T-cell (primary cell): Measurements from ENCODE around the gene ATP5F1D. TPM values are rescaled to one million over a fixed set of nuclear protein-coding genes. Genes with fewer than 3 reads are reported as not detected.
A peak's percentile ranks its signal among the peaks of the same experiment; 100 is the strongest.

Source experiments
- ATAC-seq, 4 experiments: fragments of 200-7000 bp in 3 of 4; fragments of 150-1000 bp in 1 of 4; cut with Tn5 transposase; replicated peaks in 1 of 4; 1 replicate in 3 of 4; 2 replicates in 1 of 4; pipeline ENCODE4 v1.10.0; 2021; ENCODE audit warnings: moderate library complexity in 3 of 4, mild to moderate bottlenecking in 2 of 4, moderate number of reproducible peaks in 1 of 4
- CTCF ChIA-PET, 2 donors: fragments of 300-600 bp; sonication (Branson Sonifier 250); formaldehyde crosslinking; loops; one replicate each; lab custom pipeline; 2022; ENCODE audit warnings: antibody characterized with exemption in 2 of 2; lab: Charles Lee
- POLR2A ChIA-PET, 2 donors: fragments of 300-600 bp; sonication (Branson Sonifier 250); formaldehyde crosslinking; loops; one replicate each; lab custom pipeline; 2022; ENCODE audit warnings: antibody characterized with exemption in 2 of 2; lab: Charles Lee
- DNase-seq, 35 experiments: peaks; one replicate each; pipeline versions ENCODE4 v3.0.0 to v3.0.0-alpha.2; 2013 to 2023
- H3K27ac ChIP-seq: one replicate; pipeline ENCODE4 v1.5.1; 2013; ENCODE audit warnings: low read length
- H3K27me3 ChIP-seq, 2 experiments: replicated peaks in 1 of 2; 1 replicate in 1 of 2; 2 replicates in 1 of 2; pipeline versions ENCODE4 v1.6.1 to v1.7.0; 2013; ENCODE audit warnings: low read length in 1 of 2, mixed read lengths in 1 of 2; ENCODE audit not compliant: control insufficient read depth in 2 of 2, insufficient read depth in 2 of 2; ENCODE audit errors: extremely low read depth in 1 of 2
- H3K36me3 ChIP-seq, 2 donors: 1 replicate in 1 of 2; 2 replicates in 1 of 2; pipeline versions ENCODE4 v1.6.1 to v1.7.0; 2013; ENCODE audit warnings: low read length in 1 of 2; ENCODE audit not compliant: control insufficient read depth in 2 of 2, insufficient read depth in 1 of 2; ENCODE audit errors: extremely low read depth in 1 of 2
- H3K4me1 ChIP-seq, 2 experiments: 1 replicate in 1 of 2; 2 replicates in 1 of 2; pipeline versions ENCODE4 v1.6.1 to v1.7.0; 2013; ENCODE audit warnings: low read length in 2 of 2, mixed read lengths in 1 of 2; ENCODE audit not compliant: insufficient read depth in 2 of 2, control insufficient read depth in 1 of 2; ENCODE audit errors: extremely low read depth in 1 of 2
- H3K4me3 ChIP-seq, 2 donors: 1 replicate in 1 of 2; 2 replicates in 1 of 2; pipeline versions ENCODE4 v1.5.1 to v1.7.0; 2013; ENCODE audit warnings: mild to moderate bottlenecking in 2 of 2, low read length in 1 of 2, moderate library complexity in 1 of 2; ENCODE audit not compliant: control insufficient read depth in 1 of 2; ENCODE audit errors: extremely low read depth in 1 of 2
- H3K9me3 ChIP-seq: 2 replicates; pipeline ENCODE4 v1.7.0; 2013
- H3K27ac Mint-ChIP-seq, 2 donors: one replicate each; pipeline ENCODE4 v1.8.0; 2020 to 2021; ENCODE audit warnings: mild to moderate bottlenecking in 2 of 2, mixed read lengths in 2 of 2
- H3K27me3 Mint-ChIP-seq, 2 donors: one replicate each; pipeline ENCODE4 v1.8.0; 2021 to 2022; ENCODE audit warnings: mixed read lengths in 2 of 2
- H3K36me3 Mint-ChIP-seq: one replicate; pipeline ENCODE4 v1.8.0; 2021; ENCODE audit warnings: mixed read lengths
- H3K4me1 Mint-ChIP-seq, 3 donors: one replicate each; pipeline ENCODE4 v1.8.0; 2020 to 2022; ENCODE audit warnings: mixed read lengths in 3 of 3, mild to moderate bottlenecking in 1 of 3
- H3K4me3 Mint-ChIP-seq, 3 donors: one replicate each; pipeline ENCODE4 v1.8.0; 2020 to 2022; ENCODE audit warnings: mild to moderate bottlenecking in 3 of 3, mixed read lengths in 3 of 3, moderate library complexity in 3 of 3
- H3K9me3 Mint-ChIP-seq, 3 donors: one replicate each; pipeline ENCODE4 v1.8.0; 2020 to 2022; ENCODE audit warnings: mixed read lengths in 3 of 3
- WGBS: methylation state at CpG from one replicate; pipeline ENCODE4 v1.1.5; 2013; ENCODE audit warnings: missing lambda C conversion rate; ENCODE audit not compliant: insufficient coverage; 5-methylcytosine and 5-hydroxymethylcytosine counted together
- total RNA-seq, 35 experiments: library from RNA in 6 of 35; stranded (reverse) in 6 of 35; fragments of 120-200 nt in 1 of 35; gene quantifications; one replicate each; pipeline versions ENCODE4 v1.2.1 to v1.2.4 and lab custom pipeline; 2013 to 2026

ATP5F1D gene
- total RNA-seq, 5 donors from 2014 or later (not counting 1 experiment from before 2014, with no cell fraction given), result 117 to 233 (median 155) TPM

- Histone ChIP-seq H3K4me3 (peak overlapping the region; percentile 64 to 90), H3K9me3 (no peaks in the 10 kb centered on the region), H3K4me1 (peaks cover 16 to 71% of the 10 kb centered on the region in 2 experiments), H3K36me3 (peaks cover 13 to 44% of the 10 kb centered on the region in 2 donors), H3K27ac (peak overlapping the region; percentile 92), H3K27me3 (no peaks in the 10 kb centered on the region)
- peak overlapping the region; percentile 86 to 91 (median 89) for H3K4me3 Mint-ChIP-seq
- 0% methylated on average over 13 of the region's 30 CpGs for WGBS
- POLR2A ChIA-PET, result interaction anchor here (0.9 to 1.6 kb wide), 4 partner anchors 8 to 17 kb away, joined by 4 to 28 read pairs (median 5); partner anchors contain the start of gene CIRBP (in 2 of the 2)
- CTCF ChIA-PET, result interaction anchor here in 1 of 2 donors (0.7 to 1.4 kb wide), 2 partner anchors 8 to 222 kb away, joined by 3 to 11 read pairs; no protein-coding TSS in a partner anchor
- no peaks in the 10 kb centered on the region for H3K27me3 Mint-ChIP-seq
- peaks cover 19 to 27% (median 20%) of the 10 kb centered on the region in 3 donors for H3K4me1 Mint-ChIP-seq
- H3K36me3 Mint-ChIP-seq, result peaks cover 12% of the 10 kb centered on the region
- H3K27ac Mint-ChIP-seq, result peak overlapping the region; percentile 87 to 94
- H3K9me3 Mint-ChIP-seq, result no peaks in the 10 kb centered on the region
- DNase-seq (peak in 30 of 35 experiments; percentile 49 to 81 (median 62)), ATAC-seq (peak in 1 of 4 experiments; percentile 5)
Observed at GRCh38 chr19:1252221-1252820, 10.8 kb downstream of the ATP5F1D start.

GRCh38 chr19:1252821-1253513, 11.4 kb downstream of the ATP5F1D start:
- CTCF ChIA-PET, result interaction anchor here (0.5 to 1.4 kb wide), 6 partner anchors 9 to 255 kb away, joined by 3 to 11 read pairs (median 4); partner anchors contain the start of gene CIRBP (in 1 of the 2)
- peaks cover 16 to 71% of the 10 kb centered on the region in 2 experiments for H3K4me1 ChIP-seq

DNA sequence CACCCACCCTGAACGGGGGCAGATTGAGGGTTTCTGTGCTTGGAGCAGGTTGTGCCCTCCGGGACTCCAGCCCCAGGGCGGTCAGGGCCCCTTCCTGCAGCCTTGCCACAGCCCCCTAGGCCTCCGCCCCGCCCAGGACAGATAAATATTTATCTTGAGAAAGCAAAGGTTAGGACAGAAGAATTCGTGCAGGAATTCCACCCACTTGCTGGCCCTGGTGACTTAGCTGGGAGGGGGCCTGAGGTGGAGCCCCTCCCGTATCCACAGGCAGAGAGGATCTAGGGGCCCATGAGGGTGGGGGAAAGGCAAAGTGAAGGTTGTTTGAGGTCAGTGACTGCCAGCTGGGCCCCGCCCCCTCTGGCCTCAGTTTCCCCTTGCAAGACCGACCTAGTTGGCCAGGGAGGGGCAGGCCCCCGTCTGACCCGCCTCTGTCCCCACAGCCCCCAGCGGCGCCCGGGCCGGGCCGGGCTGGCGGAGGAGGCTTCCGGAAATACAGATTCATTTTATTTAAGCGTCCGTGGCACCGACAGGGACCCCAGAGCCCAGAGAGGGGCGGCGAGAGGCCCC, 12.0 kb downstream of the ATP5F1D start:
- no peaks in the 10 kb centered on the region for H3K9me3 ChIP-seq
- POLR2A ChIA-PET, result interaction anchor here (0.9 to 1.6 kb wide), 3 partner anchors 10 to 16 kb away, joined by 4 to 28 read pairs (median 4); partner anchors contain the start of gene CIRBP (in 2 of the 2)
- WGBS, result 75% methylated on average over 18 of the region's 23 CpGs
- H3K4me3 ChIP-seq, result peak overlapping the region; percentile 62 to 90
- peak overlapping the region; percentile 92 for H3K27ac ChIP-seq
- H3K27me3 ChIP-seq, result no peaks in the 10 kb centered on the region
- ATAC-seq (no peak), DNase-seq (no peak)
- no peaks in the 10 kb centered on the region for H3K9me3 Mint-ChIP-seq
- H3K36me3 Mint-ChIP-seq, result peaks cover 16% of the 10 kb centered on the region
- peak overlapping the region; percentile 80 to 82 for H3K27ac Mint-ChIP-seq
- CTCF ChIA-PET, result interaction anchor here (0.5 to 1.4 kb wide), 5 partner anchors 9 to 256 kb away, joined by 3 to 11 read pairs (median 4); partner anchors contain the start of gene CIRBP (in 1 of the 2)
- H3K4me3 Mint-ChIP-seq, result peak overlapping the region; percentile 49 to 91 (median 53)
- peaks cover 20 to 71% of the 10 kb centered on the region in 2 experiments for H3K4me1 ChIP-seq
- peaks cover 29 to 39% (median 30%) of the 10 kb centered on the region in 3 donors for H3K4me1 Mint-ChIP-seq
- no peaks in the 10 kb centered on the region for H3K27me3 Mint-ChIP-seq
- peaks cover 13 to 54% of the 10 kb centered on the region in 2 donors for H3K36me3 ChIP-seq

More at GRCh38 chr19:1252821-1253513, 11.4 kb downstream of the ATP5F1D start:
- ATAC-seq, result peak; percentile 6 to 14 (median 13)
- H3K4me1 Mint-ChIP-seq, result peaks cover 24 to 33% (median 27%) of the 10 kb centered on the region in 3 donors
- DNase-seq, result peak in 34 of 35 experiments; percentile 53 to 87 (median 74)
- Histone ChIP-seq H3K9me3 (no peaks in the 10 kb centered on the region), H3K27ac (peak overlapping the region; percentile 92), H3K36me3 (peaks cover 13 to 51% of the 10 kb centered on the region in 2 donors), H3K4me3 (peak overlapping the region; percentile 64 to 90), H3K27me3 (no peaks in the 10 kb centered on the region)
- POLR2A ChIA-PET, result interaction anchor here (0.9 to 1.6 kb wide), 3 partner anchors 9 to 16 kb away, joined by 4 to 28 read pairs (median 4); partner anchors contain the start of gene CIRBP (in 2 of the 2)
- no peaks in the 10 kb centered on the region for H3K9me3 Mint-ChIP-seq
- H3K4me3 Mint-ChIP-seq, result peak overlapping the region; percentile 49 to 91 (median 89)
- no CpG with 5 or more reads among the region's 26 CpGs for WGBS
- H3K27me3 Mint-ChIP-seq, result no peaks in the 10 kb centered on the region
- peak overlapping the region; percentile 80 to 82 for H3K27ac Mint-ChIP-seq
- H3K36me3 Mint-ChIP-seq, result peaks cover 16% of the 10 kb centered on the region

GRCh38 chr19:1254081-1254527, 12.6 kb downstream of the ATP5F1D start:
- WGBS, result 84% methylated on average over 27 of the region's 37 CpGs
- Histone ChIP-seq H3K4me3 (no peak overlapping the region), H3K36me3 (peaks cover 13 to 56% of the 10 kb centered on the region in 2 donors), H3K9me3 (no peaks in the 10 kb centered on the region), H3K27me3 (no peaks in the 10 kb centered on the region), H3K27ac (peak overlapping the region; percentile 11), H3K4me1 (peaks cover 22 to 76% of the 10 kb centered on the region in 2 experiments)
- Mint-ChIP-seq H3K4me1 (peaks cover 34 to 45% (median 35%) of the 10 kb centered on the region in 3 donors), H3K27me3 (no peaks in the 10 kb centered on the region), H3K9me3 (no peaks in the 10 kb centered on the region), H3K4me3 (peak overlapping the region in 2 of 3 donors; percentile 24 to 37), H3K36me3 (peaks cover 16% of the 10 kb centered on the region), H3K27ac (peak overlapping the region; percentile 61 to 78)
- DNase-seq, result no peak
- no peak for ATAC-seq
- ChIA-PET CTCF (no interaction called here), POLR2A (interaction anchor here in 1 of 2 donors (1.2 kb wide), 1 partner anchor 15 kb away, joined by 4 read pairs; the partner anchor contains the start of gene CIRBP)

GRCh38 chr19:1254530-1255185, 13.1 kb downstream of the ATP5F1D start:
- H3K9me3 ChIP-seq, result no peaks in the 10 kb centered on the region
- no peaks in the 10 kb centered on the region for H3K9me3 Mint-ChIP-seq
- 91% methylated on average over 20 of the region's 20 CpGs for WGBS
- H3K4me1 ChIP-seq, result peaks cover 24 to 82% of the 10 kb centered on the region in 2 experiments
- H3K27me3 ChIP-seq, result no peaks in the 10 kb centered on the region
- peaks cover 40 to 50% (median 41%) of the 10 kb centered on the region in 3 donors for H3K4me1 Mint-ChIP-seq
- H3K36me3 Mint-ChIP-seq, result peaks cover 16% of the 10 kb centered on the region
- H3K4me3 ChIP-seq, result no peak overlapping the region
- H3K27ac Mint-ChIP-seq, result peak overlapping the region; percentile 61 to 78
- H3K4me3 Mint-ChIP-seq, result peak overlapping the region in 2 of 3 donors; percentile 24 to 37
- ATAC-seq (no peak), DNase-seq (no peak)
- CTCF ChIA-PET, result interaction anchor here in 1 of 2 donors (0.5 kb wide), 1 partner anchor 1298 kb away, joined by 6 read pairs; no protein-coding TSS in a partner anchor
- H3K27me3 Mint-ChIP-seq, result no peaks in the 10 kb centered on the region
- POLR2A ChIA-PET, result interaction anchor here (1.2 to 1.4 kb wide), 2 partner anchors 14 kb away, joined by 4 read pairs; partner anchors contain the start of gene CIRBP (in 1 of the 2)
- H3K27ac ChIP-seq, result peak overlapping the region; percentile 11
- H3K36me3 ChIP-seq, result peaks cover 13 to 56% of the 10 kb centered on the region in 2 donors
